GM19238 (cell line): ENCODE results near the gene AGAP2.

ENCODE experiments used
- DNase-seq: peaks from one replicate; pipeline ENCODE4 v3.0.0; 2011; ENCODE audit warnings: low spot score; ENCODE audit not compliant: insufficient read length

Gene AGAP2

GRCh38 chr12:57736741-57737466 is 1.6 kb downstream of the AGAP2 start:
- DNase-seq, result no peak

DNA sequence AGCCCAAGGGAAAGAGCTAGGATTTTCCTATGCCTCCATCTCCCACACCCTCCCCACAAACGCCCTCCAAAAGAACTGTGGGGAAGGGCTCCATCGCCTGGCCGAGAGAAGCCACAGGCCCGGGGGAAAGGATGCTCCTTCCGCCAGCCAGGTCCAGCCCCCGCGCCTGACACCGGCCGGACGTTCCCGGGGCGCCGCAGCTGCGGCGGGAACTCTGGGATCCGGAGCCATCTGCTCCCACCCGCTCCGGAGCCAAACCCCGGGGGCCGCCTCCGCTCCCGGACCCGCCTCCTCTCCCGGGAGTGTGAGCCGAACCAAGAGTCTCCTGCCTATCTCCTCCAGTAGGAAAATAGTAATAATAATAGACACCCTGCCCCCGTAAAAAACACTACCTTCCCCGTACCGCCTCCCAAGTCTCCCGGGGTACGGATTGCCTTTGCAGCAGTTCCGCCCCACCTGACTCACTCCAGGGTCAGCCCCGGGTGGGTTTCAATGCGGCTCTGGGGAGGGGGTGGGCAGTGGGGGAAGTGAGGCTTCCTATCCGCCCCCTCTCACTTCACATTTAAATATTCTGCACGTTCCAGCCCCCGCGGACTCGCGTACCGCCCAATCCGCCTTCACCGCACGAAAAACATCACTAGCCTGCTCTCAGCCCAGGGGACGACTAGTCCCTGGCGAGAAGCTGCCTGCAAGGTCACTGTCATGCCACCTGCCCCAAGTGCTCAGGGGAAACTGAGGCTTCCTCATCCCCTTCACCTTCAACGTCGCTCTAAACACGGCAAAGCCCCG is 2.4 kb downstream of the AGAP2 start:
- DNase-seq, result no peak

DNA sequence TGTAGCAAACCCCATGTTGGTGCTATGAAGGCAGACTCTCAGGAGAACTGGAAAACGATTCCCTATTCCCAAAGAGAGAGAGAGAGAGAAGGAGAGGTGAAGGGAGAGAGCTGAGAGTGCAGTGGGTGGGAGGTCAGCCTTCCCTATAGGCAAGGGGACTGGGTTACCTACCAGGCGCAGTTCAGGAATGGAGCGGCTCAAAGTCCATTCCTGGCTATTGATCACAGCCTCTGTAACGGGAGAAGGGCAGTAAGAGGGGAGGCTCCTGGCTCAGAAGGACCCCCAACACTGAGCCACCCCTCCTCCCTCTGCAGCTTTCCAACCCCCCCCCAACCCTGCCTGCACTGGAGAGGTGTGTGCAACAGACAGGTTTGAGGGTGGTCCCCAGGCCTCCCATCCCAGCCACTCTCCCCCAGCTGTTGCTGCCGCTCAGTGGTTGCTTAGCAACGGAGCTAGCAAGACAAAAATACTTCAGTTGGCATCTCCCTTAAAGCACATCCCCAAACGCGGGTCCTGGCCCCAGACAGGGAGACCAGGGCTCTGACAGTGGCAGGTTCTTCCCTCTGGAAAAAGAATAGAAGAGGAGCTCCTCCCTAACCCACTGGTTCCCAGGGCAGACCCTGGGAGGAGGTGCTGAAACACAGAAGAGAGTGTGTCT is 3.2 kb downstream of the AGAP2 start:
- DNase-seq, result no peak

GRCh38 chr12:57734591-57734990 is 4.0 kb downstream of the AGAP2 start:
- no peak for DNase-seq

GRCh38 chr12:57733928-57734327 is 4.6 kb downstream of the AGAP2 start:
- no peak for DNase-seq

DNA sequence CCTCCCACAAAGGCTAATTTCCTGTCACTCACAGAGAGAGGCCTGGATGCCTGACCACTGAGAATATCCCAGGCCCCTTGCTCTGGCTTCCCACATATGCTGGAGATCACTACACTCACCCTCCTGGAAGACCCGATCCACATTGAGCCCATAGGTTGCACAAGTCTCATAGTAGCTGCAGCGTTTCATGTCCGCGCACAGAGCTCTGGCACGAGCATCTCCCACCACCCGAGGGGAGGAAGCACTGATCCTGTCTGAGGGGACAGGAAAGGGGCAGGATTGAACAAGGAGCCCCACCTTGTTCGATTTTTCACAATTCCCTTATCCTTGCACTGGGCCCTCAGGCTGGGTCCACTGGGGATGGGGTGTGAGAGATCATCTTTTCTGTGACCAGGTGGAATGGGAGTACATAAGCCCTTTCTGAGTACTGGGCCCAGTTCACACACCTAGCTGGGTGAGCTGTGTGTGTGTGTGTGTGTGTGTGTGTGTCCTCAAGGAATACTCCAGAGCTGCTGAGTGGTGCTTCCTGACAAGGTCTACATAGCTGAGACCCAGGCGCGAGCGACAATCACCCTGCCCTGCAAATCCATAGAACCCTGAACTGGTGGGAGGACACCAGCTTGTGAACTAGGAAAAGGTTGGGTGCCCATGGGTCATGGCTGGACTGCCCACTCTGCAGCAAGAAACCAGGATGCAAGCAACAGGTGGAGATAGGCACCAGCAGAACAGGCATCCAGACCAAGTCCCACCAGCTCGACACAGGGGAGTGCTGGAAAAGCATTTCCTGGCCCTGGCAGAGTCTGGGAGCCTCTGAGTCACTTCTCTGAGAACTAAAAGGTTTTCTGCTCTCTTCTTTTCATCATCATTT is 5.6 kb downstream of the AGAP2 start:
- DNase-seq, result no peak

DNA sequence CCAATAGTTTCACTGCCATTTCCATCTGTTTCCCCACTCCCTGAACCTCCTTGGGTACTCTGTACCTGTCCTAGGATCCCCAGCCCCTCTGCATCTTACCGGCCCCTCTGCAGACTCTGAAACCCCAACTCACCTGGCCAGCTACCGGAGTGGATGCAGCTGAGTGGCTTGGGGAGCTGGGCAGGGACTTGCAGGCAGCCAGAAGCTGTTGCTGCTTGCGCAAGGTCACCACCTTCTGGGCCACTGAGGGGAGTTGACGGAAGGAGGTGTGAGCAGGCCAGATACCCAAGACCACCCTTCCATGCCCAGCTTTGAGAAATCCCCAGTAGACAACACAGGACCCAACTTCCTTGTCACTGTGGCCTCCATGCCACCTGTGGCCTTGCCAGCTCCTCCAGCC is 6.3 kb downstream of the AGAP2 start:
- DNase-seq, result no peak

GRCh38 chr12:57731411-57732080 is 7.0 kb downstream of the AGAP2 start:
- DNase-seq, result no peak

DNA sequence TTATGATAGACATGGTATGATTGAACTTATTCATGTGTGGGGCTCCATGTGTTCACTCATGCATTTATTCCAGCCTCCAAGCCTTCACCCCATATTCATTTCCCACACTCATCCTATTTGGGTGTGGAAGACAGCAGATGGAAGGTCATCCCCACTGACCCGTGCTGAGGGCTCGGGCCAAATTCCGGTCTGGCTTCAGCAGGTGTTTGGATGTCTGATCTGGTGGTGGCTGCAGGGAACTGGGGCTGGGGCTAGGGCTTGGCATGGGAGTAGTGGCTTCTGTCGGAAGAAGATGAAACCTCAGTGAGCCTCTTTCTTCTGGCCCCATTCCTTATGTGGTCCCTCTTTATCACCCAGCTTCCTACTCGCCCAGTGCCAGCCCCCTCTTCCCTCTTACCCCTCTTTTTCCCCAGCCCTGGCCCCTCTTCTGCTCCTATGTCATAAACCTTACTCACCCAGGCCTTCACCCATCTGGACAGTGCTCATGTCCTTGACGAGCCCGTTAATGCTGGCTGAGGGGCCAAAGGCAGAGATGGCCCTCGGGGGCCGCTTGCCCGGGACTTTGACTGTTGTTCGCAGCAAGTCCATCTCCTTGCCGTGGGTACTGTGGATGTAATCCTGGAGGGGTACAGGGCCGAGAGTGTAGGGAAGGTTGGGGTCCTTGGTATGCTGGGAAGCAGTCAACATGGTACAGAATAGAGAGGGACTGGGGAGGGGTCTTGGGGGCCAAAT is 8.0 kb downstream of the AGAP2 start:
- no peak for DNase-seq

DNA sequence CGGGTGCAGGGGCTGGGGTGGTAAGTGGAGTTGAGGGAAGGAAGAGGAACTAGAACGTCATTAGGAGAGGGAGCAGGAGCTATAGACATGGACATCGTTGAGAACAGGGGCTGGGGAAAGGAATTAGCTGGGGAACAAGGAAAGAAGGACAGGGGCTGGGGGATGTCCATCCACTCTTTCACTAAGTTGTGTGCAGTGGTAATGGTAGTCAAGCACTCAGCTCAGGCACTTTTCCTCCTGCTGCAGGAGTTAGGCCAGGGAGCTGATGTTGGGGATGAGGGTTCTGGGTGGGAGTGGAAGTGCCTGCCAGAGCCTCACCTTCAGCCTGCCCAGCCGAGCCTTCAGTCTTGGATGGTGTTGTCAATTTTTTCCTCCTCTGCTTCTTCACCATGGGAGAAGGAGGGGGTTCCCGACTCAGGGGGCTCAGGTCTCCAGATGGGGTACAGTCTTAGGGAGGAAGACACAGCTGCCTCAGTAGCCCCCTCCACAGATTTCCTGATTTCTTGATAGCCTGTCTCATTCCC is 9.2 kb downstream of the AGAP2 start:
- DNase-seq, result no peak

GRCh38 chr12:57727758-57728395 is 10.7 kb downstream of the AGAP2 start:
- no peak for DNase-seq

GRCh38 chr12:57726884-57727757 is 11.4 kb downstream of the AGAP2 start:
- DNase-seq, result no peak

DNA sequence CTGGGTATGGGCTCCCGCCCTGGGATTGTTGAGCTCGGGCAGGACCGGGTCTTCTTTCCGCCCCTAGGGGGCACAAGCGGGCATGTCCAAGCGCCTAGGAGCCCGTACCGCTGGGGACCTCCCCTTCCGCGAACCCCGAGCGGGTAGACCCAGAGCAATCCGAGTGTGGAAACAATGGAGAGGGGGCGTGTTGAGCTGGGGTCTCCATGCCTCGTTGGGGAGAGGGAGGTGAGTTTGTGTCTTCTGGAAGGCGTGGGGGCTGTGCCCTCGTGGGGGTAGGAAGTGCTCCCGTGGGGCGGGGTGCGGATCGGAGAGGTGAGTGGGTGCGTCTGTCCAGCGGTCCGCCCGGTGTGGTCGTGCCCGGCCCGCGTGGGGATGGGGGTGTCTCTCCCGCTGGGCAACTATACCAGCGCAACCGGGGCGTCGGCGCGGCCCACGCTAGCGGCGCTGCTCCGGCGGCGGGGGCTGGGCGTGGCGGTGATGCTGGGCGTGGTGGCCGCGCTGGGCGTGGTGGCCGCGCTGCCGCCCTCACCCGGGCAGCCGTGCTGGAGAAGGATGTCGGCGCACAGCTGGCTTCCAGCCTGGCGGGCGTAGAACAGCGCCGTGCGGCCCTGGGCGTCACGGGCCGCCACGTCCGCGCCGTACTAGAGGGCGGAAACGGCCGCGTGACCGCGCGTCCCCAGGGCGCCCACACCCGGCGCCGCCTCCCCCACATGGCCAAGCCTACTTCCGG is 12.2 kb downstream of the AGAP2 start:
- no peak for DNase-seq

DNA sequence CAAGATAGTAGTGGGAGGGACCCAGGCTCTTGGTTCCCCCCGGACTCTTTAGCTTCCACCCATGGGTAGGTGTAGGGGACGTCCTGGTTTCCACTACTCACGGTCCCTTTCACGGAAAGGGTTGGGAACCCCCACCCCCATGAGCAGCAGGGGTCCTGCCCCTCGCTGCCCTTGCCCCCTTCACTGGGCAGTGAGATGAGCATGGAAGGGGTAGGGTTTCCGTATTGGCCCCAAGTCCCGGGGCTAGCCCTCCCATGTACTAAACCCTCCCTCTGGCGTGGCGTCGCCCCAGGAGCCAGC is 12.7 kb downstream of the AGAP2 start:
- no peak for DNase-seq

- no peak for DNase-seq
Measured at GRCh38 chr12:57724936-57725740, 13.4 kb downstream of the AGAP2 start.

DNA sequence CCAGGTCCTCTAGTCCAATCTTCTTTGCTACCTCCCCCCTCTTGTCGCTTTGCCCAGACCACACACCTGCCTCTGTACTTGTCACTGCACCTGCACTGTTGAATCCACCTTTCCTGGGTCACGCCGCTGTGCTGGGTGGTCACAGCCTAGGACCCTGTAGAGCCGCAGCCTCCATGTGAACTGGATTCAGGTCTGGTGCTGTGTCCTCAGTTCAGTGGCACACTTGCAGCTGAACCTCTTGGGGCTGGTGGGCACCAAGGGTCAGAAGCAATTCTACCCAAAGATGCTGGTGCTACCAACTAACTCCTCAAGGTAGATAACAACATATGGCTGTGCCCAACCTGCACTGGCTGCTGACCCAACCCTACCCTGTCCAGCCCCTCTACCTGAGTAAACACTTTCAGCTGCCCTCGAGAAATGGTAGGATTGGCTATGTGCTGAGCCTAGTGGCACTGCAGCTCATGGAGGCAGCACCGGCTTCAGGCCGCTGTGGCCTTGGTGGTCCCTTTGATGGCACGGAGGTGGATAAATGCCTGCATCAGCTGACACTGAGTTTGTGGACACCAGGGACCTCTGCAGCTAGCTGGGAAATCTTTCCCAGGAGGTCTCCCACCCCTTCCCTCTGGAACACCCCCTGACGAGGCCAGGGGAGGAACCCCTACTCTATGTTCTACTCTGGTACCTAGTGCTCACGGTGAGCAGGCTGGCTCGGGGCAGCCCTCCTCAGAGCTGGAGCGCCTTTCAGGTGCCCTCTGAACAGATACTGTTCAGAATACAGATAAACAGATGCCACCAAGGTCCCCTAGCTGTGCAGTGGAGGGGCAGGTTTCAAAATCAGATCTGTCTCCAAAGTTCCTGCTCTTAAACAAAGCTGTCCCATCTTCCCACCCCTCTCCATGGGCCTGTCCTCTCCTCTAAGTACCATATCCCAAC is 14.3 kb downstream of the AGAP2 start:
- no peak for DNase-seq
